Stimulated activated CD4-positive, alpha-beta T cell treated with anti-CD3 and anti-CD28 coated beads, TNF-alpha, amount 100 ng/mL, for 24 hours (primary cell): ENCODE measurements around the gene TUBG2.
A peak's percentile ranks its signal among the peaks of the same experiment; 100 is the strongest.

Experiments used
- DNase-seq, 3 experiments: peaks; one replicate each; pipeline ENCODE4 v3.0.0-alpha.2; 2020; ENCODE audit warnings: low read depth in 3 of 3

The TUBG2 gene

DNA sequence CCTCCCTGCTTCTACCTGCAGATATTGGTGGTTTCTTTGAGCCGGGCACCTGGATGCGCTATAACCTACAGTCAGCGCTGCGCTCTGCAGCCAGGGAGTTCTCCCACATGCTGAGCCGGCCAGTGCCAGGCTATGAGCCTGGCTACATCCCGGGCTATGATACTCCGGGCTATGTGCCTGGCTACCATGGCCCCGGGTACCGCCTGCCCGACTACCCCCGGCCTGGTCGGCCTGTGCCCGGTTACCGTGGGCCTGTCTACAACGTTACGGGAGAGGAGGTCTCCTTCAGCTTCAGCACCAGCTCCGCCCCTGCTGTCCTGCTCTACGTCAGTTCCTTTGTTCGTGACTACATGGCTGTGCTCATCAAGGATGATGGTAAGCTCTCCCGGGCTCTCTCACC lies 36.4 kb downstream of the TUBG2 start:
- DNase-seq: no peak

DNA sequence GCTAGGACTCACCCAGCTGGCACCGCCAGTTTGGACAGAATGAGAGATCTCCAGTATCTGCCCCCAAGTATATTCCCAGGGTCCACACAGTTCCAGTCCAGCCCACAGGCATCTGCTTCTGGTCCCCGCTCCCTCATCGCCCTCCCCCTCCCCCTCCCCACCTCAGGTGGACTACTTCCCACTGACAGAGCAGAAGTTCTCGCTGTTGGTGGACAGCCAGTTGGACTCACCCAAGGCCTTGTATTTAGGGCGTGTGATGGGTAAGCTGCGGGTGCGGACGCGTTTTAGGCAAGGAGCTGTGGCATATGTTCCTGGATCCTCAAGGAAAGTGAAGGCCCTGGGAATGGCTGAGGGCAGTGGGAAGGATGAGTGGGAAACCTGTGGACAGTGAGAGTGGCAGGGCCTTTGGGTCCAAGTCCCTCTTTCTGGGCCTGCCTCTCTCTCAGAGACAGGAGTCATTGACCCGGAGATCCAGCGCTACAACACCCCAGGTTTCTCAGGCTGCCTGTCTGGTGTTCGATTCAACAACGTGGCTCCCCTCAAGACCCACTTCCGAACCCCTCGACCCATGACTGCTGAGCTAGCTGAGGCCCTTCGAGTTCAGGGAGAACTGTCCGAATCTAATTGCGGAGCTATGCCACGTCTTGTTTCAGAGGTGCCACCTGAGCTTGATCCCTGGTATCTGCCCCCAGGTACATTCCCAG lies 38.2 kb downstream of the TUBG2 start:
- DNase-seq: no peak

DNA sequence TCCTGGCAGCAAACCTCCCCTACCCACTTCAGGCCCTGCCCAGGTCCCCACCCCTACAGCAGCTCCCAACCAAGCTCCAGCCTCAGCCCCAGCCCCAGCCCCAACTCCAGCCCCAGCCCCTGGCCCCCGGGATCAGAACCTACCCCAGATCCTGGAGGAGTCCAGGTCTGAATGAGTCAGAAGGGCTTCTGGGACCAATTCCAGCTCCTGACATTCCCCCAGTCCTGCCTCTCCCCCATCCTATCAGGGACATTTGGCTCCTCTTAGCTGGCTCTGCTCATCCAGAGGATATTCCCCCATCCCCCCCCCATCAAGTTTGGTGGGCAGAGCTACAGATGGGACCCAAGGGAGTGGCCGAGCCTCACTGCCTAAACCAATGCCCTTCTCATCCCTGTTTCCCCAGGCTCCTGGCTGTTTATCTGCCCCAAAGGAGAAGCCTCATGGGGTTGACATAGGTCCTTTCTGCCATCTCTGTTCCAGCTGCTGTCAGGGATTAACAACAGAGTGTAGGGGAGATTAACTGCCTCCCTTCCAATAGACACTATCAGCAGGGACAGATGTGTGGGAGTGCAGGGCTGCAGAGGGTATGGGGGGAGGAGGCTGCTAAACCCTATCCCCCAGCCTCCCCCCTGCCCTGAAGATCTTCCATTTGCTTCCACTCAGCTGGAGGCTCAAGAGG lies 39.8 kb downstream of the TUBG2 start:
- DNase-seq: no peak

DNA sequence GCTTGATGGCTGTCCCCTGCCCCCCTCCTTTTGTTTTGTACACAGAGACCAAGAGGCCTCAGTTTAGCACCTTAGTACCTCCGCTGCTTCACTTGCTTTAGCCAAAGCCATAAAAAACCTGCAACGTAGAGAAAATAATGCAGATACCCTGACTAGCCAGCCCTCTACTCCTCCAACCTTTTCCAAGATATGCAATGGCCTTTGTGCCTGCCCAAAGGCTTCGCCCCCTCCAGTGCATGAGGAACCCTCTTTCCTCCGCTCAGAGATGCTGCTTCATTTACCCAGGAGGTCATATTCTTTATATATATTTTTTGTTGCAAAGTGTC lies 40.3 kb downstream of the TUBG2 start:
- DNase-seq: no peak

DNA sequence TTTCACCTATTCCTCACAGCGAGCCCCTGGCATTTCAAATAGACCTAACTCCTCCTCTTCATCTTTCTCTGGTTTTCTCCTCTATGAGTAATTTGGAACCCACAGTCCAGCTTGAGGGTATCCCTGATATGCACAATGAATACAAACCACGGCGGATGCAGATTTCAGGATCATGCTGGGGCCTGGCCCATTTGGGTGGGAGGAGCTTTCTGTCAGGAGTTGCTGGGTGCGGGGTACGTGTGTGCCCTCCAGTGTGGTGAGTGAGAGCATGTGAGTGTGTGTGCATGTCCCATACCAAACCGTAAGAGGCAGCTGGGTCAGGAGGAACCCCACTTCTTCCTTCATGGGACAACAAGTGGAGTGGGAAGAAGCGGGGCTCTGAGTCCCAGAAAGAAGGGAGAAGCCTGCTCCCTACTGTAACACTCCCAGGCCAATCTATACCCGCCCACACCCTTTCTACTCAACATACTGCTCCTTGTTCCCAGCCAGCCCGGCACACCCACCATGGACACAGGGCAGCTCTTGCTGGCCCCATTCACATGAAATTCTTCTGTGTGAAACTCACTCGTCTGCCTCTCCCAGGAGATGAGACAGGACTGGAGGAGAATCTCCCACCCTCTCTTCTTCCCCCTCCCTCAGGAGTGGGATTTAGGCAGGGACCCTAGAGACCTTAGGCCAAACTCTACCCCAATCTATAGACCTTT lies 41.7 kb downstream of the TUBG2 start:
- no peak for DNase-seq

DNA sequence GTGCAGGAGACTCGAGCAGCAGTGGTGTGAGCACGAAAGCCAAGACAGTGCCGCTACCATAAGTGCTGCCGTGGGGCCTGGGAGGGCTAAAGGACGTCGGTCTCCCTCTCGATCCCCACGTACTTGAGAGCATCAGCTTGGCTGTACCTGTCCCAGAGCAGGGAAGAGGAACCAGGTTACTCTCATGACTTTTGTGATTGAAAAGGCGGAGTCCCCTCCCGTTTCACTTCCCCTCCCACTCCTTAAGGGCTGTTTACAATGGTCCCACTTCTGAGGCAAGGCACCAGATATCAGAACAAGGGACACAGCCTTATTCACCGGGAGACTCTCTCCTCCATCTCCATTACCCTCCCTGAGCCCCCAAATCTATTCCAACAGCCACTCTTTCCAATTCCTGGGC lies 43.4 kb downstream of the TUBG2 start:
- no peak for DNase-seq

DNA sequence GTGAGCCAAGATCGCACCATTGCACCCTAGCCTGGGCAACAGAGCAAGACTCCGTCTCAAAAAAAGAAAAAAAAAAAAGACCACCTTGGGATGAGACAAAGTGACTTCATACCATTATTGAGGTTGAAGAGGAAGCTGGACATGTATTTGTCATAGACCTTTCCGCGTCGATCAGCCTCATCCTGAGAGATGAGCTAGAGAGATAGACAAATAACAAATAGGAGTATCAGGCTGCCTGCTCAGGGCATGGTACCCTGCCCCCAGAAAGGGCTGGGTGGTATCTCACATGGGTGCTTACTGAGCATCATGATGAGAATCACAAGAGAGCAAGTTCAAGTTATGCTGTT lies 45.4 kb downstream of the TUBG2 start:
- no peak for DNase-seq

DNA sequence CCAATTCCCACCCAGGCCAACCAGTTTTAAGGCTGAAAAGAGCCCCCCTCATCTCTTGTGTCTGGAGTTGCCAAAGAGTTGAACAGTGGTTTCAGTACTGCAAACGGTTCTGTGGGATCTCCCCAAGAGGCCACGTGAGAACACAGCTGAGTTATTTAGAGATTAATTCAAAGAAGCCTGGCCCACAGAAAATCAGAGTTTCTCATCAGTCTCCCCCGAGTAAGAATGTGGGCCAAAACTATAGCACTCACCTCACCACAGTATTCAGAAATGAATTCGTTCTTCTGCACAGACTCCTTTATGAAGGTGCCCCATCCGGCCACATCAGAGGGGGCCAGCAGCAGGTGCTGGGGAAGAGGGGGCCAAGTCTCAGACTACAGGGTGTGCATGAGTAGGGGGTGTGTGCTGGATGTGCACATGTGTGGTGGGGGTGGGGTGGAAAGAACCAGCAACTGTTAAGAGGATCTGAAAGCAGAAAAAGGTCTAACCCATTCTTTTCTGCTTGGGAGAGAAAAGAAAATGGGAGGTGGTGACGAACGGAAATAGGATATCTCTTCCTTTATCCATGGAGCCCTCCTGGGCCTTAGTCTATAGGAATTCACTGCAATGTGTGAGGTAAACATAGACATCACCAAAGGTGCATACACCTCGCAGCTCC lies 45.9 kb downstream of the TUBG2 start:
- DNase-seq: peak in 1 of 3 experiments; percentile 50

DNA sequence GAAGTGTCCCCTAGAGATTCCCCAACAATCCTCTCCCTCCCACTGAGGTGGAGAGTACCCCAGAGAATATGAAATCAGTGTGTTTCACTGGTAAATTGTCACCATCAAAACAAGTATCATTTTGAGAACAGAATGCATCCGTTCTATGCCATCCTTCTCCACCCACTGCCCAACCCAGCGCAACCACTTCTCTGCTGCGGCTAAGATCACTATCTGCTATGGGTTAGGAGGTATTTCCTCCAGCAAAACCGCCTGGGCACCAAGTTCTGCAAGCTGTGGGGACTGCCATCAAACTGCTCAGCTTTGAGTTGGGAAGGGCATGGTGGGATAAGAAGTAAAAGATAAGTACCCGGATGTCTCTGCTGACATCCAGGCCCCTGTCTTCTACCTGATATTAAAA lies 47.6 kb downstream of the TUBG2 start:
- peak in 1 of 3 experiments; percentile 46 for DNase-seq

DNA sequence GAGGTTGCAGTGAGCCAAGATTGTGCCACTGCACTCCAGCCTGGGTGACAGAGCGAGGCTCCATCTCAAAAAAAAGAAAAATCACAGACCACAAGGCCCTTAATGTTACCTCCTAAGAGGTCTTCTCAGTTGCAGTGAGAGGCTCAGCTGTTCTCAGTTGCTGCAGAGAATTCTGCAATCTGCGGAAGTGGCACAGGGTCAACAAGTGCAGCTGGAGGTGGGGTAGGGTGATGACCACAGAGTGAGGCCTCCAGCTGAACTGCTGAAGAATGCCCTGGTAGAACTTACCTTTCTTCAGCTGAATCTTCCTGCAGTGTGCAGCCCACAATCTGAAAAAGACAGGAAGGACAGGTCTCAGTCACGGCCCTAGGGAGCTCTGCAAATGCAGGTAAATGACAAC lies 49.5 kb downstream of the TUBG2 start:
- DNase-seq: no peak

DNA sequence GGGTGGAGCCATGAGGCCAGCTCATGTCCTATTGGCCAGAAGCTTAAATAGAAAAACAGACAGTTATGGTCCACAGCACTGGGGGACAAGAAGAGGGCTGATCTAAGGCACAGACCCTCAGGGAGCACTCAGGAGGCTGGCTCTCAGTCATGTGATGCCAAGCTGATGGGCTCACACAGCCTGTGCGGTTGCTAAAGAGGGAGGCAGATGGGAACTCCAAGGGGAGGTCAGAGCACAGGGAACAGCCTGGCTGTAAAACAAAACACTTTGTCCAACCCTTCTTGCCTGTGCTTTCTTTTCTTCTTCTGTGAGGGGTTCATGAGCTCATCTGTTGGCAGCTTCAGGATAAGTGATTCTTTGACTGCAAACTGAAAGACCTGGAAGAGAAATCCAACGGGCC lies 50.5 kb downstream of the TUBG2 start:
- DNase-seq: no peak
